Dedifferentiated amniotic fluid mesenchymal stem cell (primary cell): ENCODE data around the gene FADS2.

Experiments used
- DNase-seq: peaks from one replicate; pipeline ENCODE4 v3.0.0-alpha.2; 2016; ENCODE audit errors: extremely low spot score

Gene FADS2

GRCh38 chr11:61905067-61905696, 77.1 kb downstream of the FADS2 start:
- no peak for DNase-seq

- no peak for DNase-seq
Observed at GRCh38 chr11:61905801-61906521, 77.9 kb downstream of the FADS2 start.

GRCh38 chr11:61906522-61906909, 78.4 kb downstream of the FADS2 start:
- DNase-seq: no peak

GRCh38 chr11:61907282-61907681, 79.2 kb downstream of the FADS2 start:
- DNase-seq: no peak

GRCh38 chr11:61907871-61908729, 80.0 kb downstream of the FADS2 start:
- no peak for DNase-seq

- DNase-seq: no peak
Observed at GRCh38 chr11:61908730-61909316, 80.7 kb downstream of the FADS2 start.

- DNase-seq: no peak
Observed at GRCh38 chr11:61910187-61911127, 82.4 kb downstream of the FADS2 start.

- DNase-seq: no peak
Observed at GRCh38 chr11:61911128-61911700, 83.1 kb downstream of the FADS2 start.

GRCh38 chr11:61911701-61912529, 83.8 kb downstream of the FADS2 start:
- DNase-seq: no peak

GRCh38 chr11:61912530-61912898, 84.4 kb downstream of the FADS2 start:
- DNase-seq: no peak

GRCh38 chr11:61912991-61913698, 85.0 kb downstream of the FADS2 start:
- no peak for DNase-seq

GRCh38 chr11:61913699-61914395, 85.7 kb downstream of the FADS2 start:
- no peak for DNase-seq

GRCh38 chr11:61914471-61915171, 86.5 kb downstream of the FADS2 start:
- no peak for DNase-seq

- DNase-seq: no peak
Observed at GRCh38 chr11:61916737-61917333, 88.7 kb downstream of the FADS2 start.
